CD4-positive, alpha-beta T cell treated with Interleukin-21 for 1 hour (primary cell): Measurements from ENCODE around the gene TNIK.

Experiments
- DNase-seq: peaks from one replicate; pipeline ENCODE4 v3.0.0-alpha.2; 2020

Gene TNIK

DNA sequence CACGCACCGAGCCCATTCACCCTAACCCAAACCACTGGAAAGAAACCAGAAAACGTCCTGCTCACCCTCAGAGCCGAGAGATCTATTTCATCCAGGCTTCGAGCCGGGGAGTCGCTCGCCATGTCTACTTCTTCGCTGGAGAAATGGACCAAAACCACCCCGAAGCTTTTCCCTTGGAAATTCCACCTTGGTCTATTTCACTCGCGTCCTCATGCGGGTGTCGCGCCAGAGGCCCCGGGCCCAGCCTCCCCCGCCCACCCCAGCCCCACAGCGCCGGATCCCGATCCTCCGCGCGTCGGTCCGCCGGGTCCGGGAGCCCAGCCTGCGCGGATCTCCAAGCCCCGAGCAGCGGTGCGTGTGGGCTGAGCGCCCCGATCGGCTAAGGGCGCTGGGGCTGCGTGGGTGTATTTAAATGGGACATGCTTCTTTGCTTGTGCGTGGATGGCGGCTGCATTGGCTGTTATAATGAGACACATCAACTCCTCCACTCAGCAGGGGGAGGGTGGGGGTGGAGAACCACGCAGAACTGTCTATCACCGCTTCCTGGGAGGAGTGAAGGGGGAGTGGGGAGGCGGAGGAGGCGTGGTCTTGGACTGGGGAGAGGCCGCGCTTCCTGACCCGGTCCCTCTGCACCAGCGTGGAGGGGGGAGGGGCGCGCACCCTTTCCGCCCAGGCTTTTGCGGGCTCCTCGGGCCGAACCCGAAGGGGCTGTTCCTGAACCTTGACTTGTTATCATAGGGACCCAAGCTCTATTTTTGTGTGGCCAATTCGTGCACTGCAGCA, at the start of gene TNIK:
Gene TNIK, minus strand, starts transcription at position 464 of the 783 bp plus-strand sequence. Its CDS starts 342 bp downstream, at position 122.
- peak; percentile 94 for DNase-seq

DNA sequence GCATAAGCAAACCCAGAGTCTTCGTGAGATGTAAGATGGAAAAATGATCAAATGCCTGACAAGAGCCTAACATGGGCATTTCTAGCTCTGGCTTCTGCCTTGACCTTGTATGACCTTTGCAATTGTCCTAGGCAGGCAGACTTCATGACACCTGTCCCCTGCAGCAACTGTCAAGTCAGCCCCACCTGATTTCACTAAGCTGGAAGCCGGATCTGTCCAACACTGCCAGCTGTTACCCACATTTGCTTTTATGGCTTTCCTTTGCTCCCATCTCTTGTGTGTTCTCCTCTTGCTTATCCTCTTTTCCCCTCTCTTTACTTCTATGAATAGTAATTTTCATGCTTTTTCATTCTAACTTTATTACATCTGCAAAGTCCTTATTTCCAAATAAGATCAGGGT, 48.5 kb upstream of the TNIK start:
- DNase-seq = no peak

DNA sequence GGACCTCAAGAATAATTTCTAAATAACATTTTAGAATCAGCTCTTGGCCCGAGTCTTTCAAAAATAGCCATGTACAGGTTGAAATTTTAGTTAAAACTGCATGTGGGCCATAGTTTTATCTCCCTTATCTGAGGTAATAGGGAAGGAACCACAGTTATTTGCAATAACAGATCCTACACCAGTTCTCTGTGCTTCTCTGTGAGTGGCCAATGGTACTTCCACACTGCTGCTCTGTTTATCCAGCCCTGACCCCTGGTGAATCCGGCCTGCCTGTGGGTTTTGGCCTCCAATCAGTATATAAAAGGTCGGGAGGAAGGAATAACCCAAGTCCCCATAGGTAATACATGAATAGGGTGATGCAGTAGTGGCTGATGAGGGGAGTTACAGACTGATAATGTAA, 48.0 kb upstream of the TNIK start:
- no peak for DNase-seq

DNA sequence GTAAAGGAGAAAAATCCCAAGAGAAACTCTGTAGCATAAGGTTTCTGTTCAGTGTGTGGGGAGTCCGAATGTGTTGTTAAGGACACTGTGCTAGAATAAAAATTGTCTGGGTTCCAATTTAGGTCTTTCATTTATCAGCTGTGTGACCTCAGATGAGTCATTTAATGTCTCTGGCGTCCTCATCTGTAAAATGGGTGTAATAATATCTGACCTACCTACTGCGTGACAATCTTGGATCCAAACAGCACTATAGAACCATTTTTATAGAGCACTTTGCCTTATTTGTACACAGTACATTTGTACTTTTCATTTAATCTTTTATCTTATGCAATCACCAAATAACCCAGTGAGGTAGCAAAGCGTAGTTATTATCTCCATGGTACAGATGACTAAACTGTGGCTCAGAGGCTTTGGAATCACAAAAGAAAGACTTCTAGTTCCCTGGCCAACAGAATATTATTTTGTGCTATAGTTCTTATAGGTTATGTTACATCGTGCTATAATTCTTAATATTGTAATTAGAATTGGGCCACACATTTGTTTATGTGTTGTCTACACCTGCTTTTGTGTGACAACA, 46.6 kb upstream of the TNIK start:
- DNase-seq = no peak

DNA sequence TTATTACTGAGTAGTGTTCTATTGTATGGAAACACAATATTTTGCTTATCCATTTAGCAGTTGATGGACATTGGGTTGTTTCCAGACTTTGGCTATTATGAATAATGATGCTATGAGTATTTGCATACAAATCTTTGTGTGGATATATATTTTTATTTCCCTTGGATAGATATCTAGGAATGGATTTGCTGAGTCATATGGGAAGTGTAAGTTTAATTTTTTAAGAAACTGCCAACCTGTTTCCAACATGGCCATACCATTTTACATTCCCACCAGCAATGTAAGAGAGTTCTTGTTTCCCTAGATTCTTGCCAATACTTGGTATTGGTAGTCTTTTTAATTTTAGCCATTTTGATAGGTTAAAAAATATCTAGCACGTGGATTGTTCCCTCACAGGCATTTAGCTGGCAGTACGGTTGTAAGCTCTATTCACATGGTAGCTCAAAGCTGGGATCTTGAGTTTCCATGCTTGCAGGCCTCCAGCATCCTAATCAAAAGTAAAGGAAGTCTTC, 45.7 kb upstream of the TNIK start:
- DNase-seq = no peak

DNA sequence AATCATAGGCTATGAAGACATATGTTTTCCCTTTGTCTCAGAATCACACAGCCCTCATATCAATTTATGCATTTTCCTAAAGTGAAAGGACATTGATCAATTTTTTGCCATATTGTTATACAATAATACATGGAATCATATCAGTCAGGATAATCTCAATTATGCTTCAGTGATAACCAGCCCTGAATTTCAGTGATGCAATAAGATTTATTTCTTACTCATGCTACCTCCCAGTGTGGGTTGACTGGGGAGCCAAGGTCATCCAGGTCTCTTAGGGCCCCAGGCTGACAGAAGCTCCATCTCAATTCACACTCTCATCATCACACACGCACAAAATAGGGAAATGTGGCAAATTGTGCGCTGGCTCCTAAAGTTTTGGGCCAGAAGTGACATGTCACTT, 44.2 kb upstream of the TNIK start:
- no peak for DNase-seq

DNA sequence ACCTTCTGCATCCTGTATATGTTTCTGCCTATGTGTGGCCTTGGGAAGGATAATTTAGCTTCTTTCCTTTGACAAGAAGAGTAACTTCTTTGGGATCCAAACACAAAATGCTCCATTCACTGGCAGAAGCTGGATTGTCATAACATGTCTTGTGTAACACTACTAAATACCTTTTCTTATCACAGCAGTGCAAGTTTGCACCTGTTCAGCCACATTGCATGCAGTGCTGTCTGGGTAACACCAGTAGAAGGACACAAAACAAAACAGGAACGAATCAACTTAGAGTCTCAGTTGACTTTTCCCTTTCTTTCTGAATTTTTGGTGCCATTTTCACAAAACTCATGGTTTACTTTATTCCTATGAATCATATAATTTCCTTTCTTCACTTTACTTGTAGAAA, 43.6 kb upstream of the TNIK start:
- DNase-seq = no peak

DNA sequence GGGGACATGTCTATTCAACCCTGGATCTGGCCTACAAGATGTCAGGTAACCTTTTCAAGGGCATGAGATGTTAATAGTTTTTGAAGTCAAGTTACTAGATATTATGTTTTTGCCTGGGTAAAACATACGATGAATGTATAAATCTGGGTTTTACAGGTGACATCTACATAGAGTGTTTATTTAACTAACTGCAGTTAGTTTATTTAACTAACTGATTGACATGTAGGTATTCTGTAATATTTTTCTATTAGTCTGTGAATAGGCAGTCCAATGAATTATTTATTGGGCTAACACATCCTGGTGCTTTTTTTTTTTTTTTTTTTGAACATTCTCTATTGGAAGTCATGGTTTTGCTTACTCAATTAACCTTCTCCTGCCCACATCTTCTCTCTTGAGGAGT, 38.7 kb upstream of the TNIK start:
- no peak for DNase-seq

DNA sequence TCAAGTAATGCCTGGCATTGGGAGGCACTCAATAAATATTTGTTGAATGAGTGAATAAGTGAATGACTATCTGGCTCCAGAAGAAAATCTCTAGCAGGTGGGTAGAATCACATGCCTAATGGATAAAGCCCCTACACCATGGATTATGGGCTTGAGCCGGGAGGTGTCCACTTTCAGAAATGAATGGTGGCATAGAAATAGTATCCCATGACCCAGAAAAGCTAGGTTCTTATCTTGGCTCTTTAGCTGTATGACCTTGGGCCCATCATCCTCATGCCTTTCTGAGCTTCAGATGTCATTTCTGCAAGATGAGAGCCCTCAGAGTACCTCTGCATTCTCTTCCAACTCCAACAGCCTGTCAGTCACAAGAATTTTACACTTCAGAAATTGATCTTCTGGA, 37.3 kb upstream of the TNIK start:
- DNase-seq = no peak

DNA sequence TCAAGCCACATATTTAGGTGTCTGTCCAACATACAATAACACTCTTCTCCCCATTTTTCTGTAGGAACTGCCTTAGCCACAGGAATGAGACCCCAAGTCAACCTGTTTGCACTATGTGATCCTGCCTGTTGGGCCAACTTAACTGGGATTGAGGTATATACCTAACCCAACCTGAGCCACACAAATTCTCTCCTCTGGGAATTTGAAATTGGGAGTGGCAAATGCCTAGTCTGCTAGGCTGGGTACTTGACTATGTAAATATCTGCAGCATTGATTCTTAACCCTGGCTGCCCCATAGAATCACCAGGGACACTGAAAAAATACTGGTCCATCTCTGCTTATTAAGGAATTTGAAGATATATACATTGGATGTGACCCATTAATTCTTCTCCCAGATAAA, 35.2 kb upstream of the TNIK start:
- no peak for DNase-seq

DNA sequence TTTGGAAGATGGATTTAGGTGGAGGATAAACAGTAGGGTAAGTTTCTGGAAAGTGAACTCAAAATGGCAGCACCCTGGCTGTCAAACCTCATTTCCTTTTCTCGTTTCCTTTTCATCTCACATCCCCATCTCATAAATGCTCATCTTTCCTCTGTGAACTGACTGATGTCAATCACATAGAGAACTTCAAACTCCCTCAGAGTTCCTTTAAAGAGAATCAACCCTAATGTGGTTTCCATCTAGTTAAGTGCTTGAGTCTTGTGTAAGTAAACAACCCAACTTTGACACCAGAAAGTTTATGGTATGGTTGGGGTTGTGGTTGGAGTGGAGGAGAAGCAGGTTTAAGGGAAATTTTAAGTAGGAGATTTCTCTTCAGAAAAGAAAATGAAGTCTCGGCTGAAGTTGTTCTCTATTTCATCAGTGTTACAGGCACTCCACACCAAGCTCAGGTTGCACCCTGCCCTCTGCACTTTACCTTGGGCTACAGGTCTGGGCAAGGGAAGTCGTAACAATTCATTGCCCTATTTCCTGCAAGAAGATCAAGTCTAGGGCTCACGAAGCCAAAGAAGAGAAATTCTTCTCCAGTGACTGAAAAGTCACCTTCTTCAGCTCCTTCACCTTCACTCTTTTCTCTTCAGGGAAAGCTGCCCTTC, 34.4 kb upstream of the TNIK start:
- peak; percentile 57 for DNase-seq

DNA sequence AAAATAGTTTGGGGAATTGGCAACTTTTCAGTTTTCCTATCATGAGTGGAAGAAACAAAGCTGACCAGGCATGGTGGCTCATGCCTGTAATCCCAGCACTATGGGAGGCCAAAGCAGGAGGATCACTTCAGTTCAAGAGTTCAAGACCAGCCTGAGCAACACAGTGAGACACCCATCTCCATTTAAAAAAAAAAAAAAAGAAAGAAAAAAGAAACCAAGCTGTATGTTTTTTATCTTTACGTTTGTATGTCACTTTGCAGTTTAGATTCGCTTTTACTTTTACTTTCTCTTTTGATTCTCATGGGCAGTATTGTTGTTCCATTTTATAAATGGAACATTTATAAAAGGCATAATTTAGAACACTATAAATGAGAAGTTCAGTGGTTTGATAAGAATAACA, 31.2 kb upstream of the TNIK start:
- DNase-seq = peak; percentile 46

DNA sequence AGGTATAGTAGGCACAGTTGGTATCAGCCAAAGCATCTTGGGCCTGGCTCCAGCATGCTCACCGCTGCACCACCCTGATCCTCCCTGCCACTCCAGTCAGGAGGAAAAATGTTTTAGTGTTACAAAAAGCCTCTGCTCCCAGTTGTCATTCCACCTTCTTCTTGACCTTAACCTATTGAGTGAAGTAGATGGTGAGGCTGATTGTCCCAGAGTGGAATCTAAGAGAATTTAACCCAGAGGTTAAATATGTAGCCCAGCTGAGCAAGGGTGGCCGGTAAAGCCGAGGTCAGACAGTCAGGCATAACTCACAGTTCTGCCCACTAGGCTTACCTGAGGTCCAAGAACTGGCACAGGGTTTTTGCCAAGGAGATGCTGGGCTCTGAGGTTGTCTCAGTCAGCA, 30.7 kb upstream of the TNIK start:
- no peak for DNase-seq

DNA sequence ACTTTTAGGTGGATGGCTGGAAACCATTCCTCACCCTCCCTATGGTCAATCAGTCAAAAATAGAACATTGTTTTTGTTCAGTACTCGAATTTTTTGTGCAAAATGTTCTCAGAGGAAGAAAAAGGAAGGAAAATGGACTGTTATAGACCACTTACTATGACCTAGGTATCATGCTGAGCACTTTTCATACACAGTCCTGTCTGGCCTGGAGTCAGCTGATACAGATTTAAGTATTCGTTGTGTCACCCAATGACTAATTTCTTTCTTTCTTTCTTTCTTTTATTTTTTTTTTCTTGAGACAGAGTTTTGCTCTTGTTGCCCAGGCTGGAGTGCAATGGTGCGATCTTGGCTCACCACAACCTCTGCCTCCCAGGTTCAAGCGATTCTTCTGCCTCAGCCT, 29.1 kb upstream of the TNIK start:
- no peak for DNase-seq

DNA sequence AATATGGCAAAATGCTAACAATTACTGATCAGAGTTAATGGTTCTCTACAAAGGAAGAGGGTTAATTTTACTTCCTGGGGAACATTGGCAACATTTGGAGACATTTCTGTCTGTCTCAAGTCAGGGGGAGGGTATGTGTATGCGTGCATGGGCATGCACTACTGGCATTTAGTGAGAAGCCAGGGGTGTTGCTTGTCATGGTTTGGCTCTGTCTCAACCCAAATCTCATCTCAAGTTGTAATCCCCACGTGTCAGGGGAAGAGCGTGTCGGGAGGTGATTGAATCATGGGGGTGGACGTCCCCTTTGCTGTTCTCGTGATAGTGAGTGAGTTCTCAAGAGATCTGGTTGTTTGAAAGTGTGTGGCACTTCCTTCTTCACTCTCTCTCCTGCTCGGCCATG, 28.3 kb upstream of the TNIK start:
- DNase-seq = no peak

DNA sequence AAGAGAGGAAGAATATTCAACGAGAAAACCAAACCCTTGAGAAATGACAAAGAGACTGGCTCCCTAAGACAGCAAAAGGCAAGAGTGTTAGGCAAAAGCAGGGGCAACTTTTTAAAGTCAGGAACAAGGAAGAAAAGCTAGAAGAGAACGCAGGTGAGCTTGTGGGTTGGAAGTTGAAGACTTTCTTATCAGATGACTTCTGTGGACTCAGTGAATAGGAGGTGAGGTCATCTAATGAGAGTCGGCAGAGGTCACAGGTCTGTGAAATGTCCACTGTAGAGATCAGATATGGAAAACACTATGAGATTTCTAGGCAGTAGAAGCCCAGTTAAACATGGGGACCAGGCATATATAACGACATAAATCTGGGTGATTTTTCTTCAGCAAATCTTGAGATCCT, 27.2 kb upstream of the TNIK start:
- no peak for DNase-seq

DNA sequence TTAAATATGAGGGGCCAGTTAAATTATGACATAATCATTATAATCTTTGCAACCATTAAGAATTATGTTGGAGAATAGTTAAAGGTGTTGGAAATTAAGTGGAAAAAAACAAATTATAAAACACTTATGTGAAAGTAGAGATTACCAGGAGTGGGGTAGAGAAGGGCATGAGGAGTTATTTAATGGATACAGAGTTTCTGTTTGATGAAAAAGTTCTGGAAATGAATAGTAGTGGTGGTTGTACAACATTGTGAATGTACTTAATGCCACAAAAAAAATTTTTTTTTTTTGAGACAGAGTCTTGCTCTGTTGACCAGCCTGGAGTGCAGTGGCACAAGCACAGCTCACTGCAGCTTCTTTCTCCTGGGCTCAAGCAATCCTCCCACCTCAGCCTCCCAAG, 25.1 kb upstream of the TNIK start:
- no peak for DNase-seq

DNA sequence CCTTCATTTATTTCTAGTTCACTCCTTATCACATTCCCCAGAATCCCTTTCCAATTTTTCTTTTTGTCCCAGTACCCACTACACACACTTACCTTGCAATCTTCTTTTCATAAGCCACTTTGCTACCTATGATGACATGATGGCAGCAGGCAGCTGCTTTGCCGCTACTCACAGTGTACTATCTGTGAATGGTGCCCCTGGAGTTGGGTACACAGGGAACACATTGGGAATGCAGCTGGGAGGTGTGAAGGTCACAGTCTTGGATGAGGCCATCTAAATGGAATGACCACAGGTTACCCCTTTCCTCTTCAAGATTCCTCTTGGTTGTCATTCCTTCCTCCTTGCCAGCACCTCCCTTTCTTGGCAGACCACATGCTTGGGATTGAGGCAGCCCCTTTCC, 20.8 kb upstream of the TNIK start:
- no peak for DNase-seq

DNA sequence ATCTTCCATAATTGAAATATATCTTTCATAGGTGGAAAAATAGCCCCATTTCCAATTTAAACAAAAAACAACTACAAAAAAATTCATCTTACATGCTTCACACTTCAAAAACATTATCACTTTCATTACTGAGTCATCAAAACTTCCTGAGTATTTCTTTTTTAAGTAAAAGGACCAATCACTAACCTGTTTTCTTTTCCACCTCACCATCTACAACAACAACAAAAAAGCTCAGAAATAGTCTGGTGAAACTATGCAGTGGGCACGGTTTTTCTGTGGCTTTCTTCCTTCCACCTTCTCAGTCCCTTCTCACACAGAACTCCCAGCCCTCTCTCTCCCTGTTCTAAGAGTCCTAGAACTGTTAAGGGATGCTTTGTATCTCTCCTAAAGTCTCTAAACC, 20.3 kb upstream of the TNIK start:
- peak; percentile 49 for DNase-seq

DNA sequence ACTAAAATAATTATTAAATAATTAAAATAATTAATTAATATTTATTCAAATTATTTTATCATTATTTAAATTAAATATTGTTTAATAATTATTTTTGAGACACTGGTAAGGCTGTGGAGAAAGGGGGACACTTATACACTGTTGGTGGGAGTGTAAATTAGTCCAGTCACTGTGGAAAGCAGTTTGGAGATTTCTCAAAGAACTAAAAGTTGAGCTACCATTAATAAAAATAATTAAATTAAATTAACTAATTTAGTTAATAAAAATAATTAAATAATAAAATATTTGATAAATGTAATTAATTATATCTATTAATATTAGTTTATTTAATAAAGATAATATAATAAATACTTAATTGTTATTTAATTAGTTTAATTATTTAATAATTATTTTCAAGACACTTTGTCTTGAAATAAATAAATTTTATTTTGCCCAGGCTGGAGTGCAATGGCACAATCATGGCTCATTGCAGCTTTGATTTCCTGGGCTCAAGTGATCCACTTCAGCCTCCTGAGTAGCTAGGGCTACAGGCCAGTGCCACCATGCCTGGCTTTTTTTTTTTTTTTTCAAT, 16.4 kb upstream of the TNIK start:
- DNase-seq = no peak

DNA sequence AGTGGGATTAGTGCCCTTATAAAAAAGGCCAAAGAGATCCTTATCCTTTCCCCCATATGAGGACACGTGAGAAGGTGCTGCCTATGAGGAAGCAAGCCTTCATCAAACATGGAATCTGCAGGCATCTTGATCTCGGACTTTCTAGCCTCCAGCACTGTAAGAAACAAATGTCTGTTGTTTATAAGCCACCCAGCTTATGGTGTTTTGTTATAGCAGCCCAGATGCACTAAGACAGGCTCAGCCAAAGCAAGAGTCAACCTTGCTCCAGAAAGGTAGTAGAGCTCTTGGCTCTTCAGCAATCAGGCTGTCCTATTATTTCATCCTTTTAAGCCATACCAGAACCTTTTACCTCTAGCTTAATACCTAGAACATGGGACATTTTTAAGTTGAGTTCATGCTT, 12.3 kb upstream of the TNIK start:
- no peak for DNase-seq

DNA sequence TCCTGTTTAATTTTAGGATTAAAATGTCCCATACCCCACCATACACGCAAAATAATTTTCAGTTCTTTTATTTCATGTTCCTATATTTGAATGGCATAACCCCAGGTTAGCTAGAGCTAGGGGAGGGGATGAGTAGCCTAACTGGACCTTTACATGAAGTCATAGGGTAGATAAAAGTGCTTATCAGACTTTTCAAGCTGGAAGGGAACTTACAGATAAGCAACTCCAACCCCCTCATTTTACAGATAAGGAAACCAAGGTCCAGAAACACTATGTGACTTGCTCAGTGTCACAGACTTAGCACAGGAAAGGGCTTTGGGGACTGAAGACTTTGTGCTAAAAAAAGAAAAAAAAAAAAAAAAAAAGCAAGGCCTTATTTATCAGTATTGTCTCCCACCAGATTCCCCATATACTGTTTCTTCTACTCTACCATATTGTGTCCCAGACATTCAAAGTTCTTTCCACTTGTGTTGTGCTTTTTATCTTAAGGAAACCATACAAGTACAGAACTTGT, 10.6 kb upstream of the TNIK start:
- DNase-seq = no peak

DNA sequence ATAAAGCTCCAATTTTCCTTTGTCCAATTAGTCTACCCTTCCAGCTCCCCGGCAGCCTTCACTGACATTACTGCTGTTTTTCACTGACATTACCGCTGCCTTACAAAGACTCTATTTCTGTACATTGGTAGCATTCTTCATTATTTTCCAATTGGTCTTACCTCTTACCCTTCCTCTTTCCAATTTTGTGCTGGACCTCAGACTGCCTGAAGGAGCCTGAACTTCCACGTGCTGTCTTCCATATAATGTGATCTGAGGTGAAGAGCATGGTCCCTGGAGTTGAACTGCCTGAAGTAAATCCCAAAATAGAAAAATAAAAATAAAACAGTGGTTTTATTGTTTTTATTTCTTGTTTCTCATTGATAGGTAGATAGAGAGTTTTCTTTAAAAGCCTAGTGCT, 9.2 kb upstream of the TNIK start:
- no peak for DNase-seq
